HepG2 (cell line): Measurements from ENCODE around the gene MIDN. TPM values are rescaled to one million over a fixed set of nuclear protein-coding genes. Genes with fewer than 3 reads are reported as not detected.
A peak's percentile ranks its signal among the peaks of the same experiment; 100 is the strongest.

ENCODE experiments used
- CENPT ChIP-seq: sonication (generic); formaldehyde crosslinking; IDR thresholded peaks from 2 replicates; pipeline ENCODE4 v1.8.0; 2022; ENCODE audit warnings: low read depth, mild to moderate bottlenecking, moderate library complexity, missing genetic modification reagents
- ELF3 ChIP-seq: IDR thresholded peaks from 2 replicates; pipeline ENCODE4 v1.6.1; 2016; ENCODE audit warnings: missing genetic modification reagents, missing compliant biosample characterization
- ERF ChIP-seq: IDR thresholded peaks from 2 replicates; pipeline ENCODE4 v1.6.1; 2018; ENCODE audit warnings: missing biosample characterization, missing genetic modification reagents
- GTF3A ChIP-seq: sonication (generic); formaldehyde crosslinking; conservative IDR thresholded peaks from 2 replicates; pipeline ENCODE4 v1.4.0; 2020; ENCODE audit warnings: mild to moderate bottlenecking, missing genetic modification reagents
- HDAC1 ChIP-seq: sonication (generic); formaldehyde crosslinking; IDR thresholded peaks from 2 replicates; pipeline ENCODE4 v1.5.1; 2020; ENCODE audit warnings: mild to moderate bottlenecking, missing genetic modification reagents
- HDAC2 ChIP-seq: sonication (generic); formaldehyde crosslinking; IDR thresholded peaks from 2 replicates; pipeline ENCODE4 v1.4.0; 2020; ENCODE audit warnings: missing genetic modification reagents
- HHEX ChIP-seq: IDR thresholded peaks from 2 replicates; pipeline ENCODE4 v1.6.1; 2016; ENCODE audit warnings: control low read depth
- KDM1A ChIP-seq: IDR thresholded peaks from 2 replicates; pipeline ENCODE4 v1.6.1; 2016; ENCODE audit warnings: missing compliant biosample characterization
- KLF11 ChIP-seq: IDR thresholded peaks from 2 replicates; pipeline ENCODE4 v1.6.1; 2016; ENCODE audit warnings: missing compliant biosample characterization
- PAF1 ChIP-seq: IDR thresholded peaks from 2 replicates; pipeline ENCODE4 v1.6.1; 2016; ENCODE audit warnings: missing genetic modification reagents, missing compliant biosample characterization
- RBAK ChIP-seq: sonication (generic); formaldehyde crosslinking; IDR thresholded peaks from 2 replicates; pipeline ENCODE4 v1.5.1; 2020; ENCODE audit warnings: mild to moderate bottlenecking, missing genetic modification reagents
- REXO4 ChIP-seq: sonication (generic); formaldehyde crosslinking; IDR thresholded peaks from 2 replicates; pipeline ENCODE4 v1.8.0; 2022; ENCODE audit warnings: missing genetic modification reagents, mild to moderate bottlenecking, borderline replicate concordance
- TAF15 ChIP-seq: fragments of 200-400 bp; formaldehyde crosslinking; IDR thresholded peaks from one replicate; pipeline ENCODE4 v1.6.1; 2018; ENCODE audit warnings: mild to moderate bottlenecking, low read depth, low read length; ENCODE audit not compliant: poor library complexity, severe bottlenecking
- ZBTB1 ChIP-seq: sonication (generic); formaldehyde crosslinking; IDR thresholded peaks from 2 replicates; pipeline ENCODE4 v1.4.0; 2020; ENCODE audit warnings: missing genetic modification reagents, borderline replicate concordance
- ZBTB21 ChIP-seq: sonication (generic); formaldehyde crosslinking; IDR thresholded peaks from 2 replicates; pipeline ENCODE4 v1.4.0; 2020; ENCODE audit warnings: missing genetic modification reagents
- ZNF282 ChIP-seq: fragments of 450-650 bp; IDR thresholded peaks from 2 replicates; pipeline ENCODE4 v1.6.1; 2018; ENCODE audit not compliant: partially characterized antibody
- ZNF3 ChIP-seq: IDR thresholded peaks from 2 replicates; pipeline ENCODE4 v1.7.0; 2017; ENCODE audit warnings: inconsistent platforms
- ZNF350 ChIP-seq: sonication (generic); formaldehyde crosslinking; IDR thresholded peaks from 2 replicates; pipeline ENCODE4 v1.4.0; 2020; ENCODE audit warnings: mild to moderate bottlenecking, low read depth, missing genetic modification reagents, borderline replicate concordance
- ZNF431 ChIP-seq: sonication (generic); formaldehyde crosslinking; IDR thresholded peaks from 2 replicates; pipeline ENCODE4 v1.9.0; 2022; ENCODE audit warnings: missing genetic modification reagents, low read depth, mild to moderate bottlenecking, borderline replicate concordance
- ZNF496 ChIP-seq: sonication (generic); formaldehyde crosslinking; IDR thresholded peaks from 2 replicates; pipeline ENCODE4 v1.8.1; 2023; ENCODE audit warnings: mild to moderate bottlenecking, moderate library complexity, missing genetic modification reagents; ENCODE audit not compliant: insufficient replicate concordance
- polyA plus RNA-seq, 8 experiments: library from polyadenylated mRNA; depleted of rRNA in 3 of 8; stranded (reverse) in 7 of 8; unstranded in 1 of 8; fragments of >200 nt; fragmentation: Illumina TruSeq in 4 of 8; extraction: Trizol in 4 of 8; gene quantifications; 2 replicates each; pipeline versions ENCODE4 v1.2.1 to v1.2.3, GENCODE V29; 2011 to 2016; ENCODE audit warnings: low read depth in 4 of 8, missing spikeins in 1 of 8, mixed read lengths in 1 of 8; ENCODE audit not compliant: insufficient read depth in 1 of 8
- total RNA-seq, 5 experiments: library from RNA; depleted of rRNA; stranded (reverse); fragments of >200 nt; fragmentation: Illumina TruSeq; extraction: Trizol; gene quantifications; 2 replicates each; pipeline ENCODE4 v1.2.3, GENCODE V29; 2016; ENCODE audit warnings: low read depth in 1 of 5
- TF ChIP-seq, protein P1 (sequence below): sonication (generic); formaldehyde crosslinking; IDR thresholded peaks from 2 replicates; pipeline ENCODE4 v1.5.0; 2020; ENCODE audit warnings: missing genetic modification reagents
- TF ChIP-seq, protein P2 (sequence below): sonication (generic); formaldehyde crosslinking; IDR thresholded peaks from 2 replicates; pipeline ENCODE4 v1.5.0; 2020; ENCODE audit warnings: mild to moderate bottlenecking, missing genetic modification reagents, borderline replicate concordance
- TF ChIP-seq, protein P3 (sequence below): IDR thresholded peaks from 2 replicates; pipeline ENCODE4 v1.6.1; 2012; ENCODE audit warnings: inconsistent platforms
- TF ChIP-seq, protein P4 (sequence below): sonication (generic); formaldehyde crosslinking; IDR thresholded peaks from 2 replicates; pipeline ENCODE4 v1.8.0; 2022; ENCODE audit warnings: mild to moderate bottlenecking, missing genetic modification reagents
- TF ChIP-seq, protein P5 (sequence below): sonication (generic); formaldehyde crosslinking; IDR thresholded peaks from 2 replicates; pipeline ENCODE4 v1.4.0; 2020; ENCODE audit warnings: missing genetic modification reagents, borderline replicate concordance

MIDN gene
- total and polyA plus RNA-seq, 2 of the 13 experiments (the other 11 are each of a cell fraction or from before 2014, with no cell fraction given), result 8.4 to 18.0 TPM

DNA sequence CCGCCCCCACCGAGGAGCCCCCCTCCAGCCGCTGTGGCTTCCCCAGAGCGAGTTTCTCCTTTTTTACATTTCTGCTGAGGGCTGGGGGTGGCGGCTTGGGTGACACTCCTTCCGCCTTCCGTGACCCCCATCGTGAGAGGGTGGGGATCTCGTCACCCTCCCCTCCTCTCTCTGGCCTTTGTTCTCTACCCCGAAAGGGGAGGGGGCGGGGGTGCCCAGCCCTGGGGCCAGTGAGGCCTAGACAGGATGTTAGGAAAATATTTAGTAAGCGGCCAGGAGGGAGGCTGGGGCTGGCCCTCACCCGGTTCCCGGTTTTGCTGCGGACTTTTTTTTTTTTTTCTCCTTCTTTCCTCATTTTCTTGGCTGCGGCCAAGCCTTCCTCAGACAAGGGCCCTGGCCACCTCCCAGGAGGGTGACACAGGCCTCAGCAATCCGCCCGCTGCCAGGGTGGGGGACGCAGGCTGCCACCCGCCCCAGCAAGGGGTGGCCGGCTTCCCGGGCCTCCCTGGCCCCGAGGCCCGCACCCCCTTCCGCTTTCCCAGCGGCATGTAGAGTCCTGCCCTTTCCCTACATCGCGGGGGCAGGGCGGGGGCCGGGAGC is 3.9 kb downstream of the MIDN start (continued):
- no peak for TF ChIP-seq ZNF282
- TF ChIP-seq PAF1, result no peak
- peak; percentile 46; the same call in 1 of the 2 replicates for TF ChIP-seq HDAC1 (CRISPR knock-in tag)
- TF ChIP-seq, protein P1, sequence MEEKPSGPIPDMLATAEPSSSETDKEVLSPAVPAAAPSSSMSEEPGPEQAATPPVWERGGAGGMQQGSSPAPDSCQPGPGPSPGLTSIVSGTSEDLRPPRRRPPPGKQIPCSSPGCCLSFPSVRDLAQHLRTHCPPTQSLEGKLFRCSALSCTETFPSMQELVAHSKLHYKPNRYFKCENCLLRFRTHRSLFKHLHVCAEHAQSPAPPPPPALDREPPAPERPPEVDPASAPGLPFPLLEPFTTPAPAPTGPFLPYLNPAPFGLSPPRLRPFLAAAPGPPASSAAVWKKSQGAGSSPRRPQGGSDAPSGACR (CRISPR knock-in tag), result no peak; the same call in 1 of the 2 replicates
- 0 out of 2 replicates have a peak, but pooled peaks have one; percentile 13 for TF ChIP-seq ZNF431 (CRISPR knock-in tag)
- no peak for TF ChIP-seq KLF11
- no peak for TF ChIP-seq ZBTB21
- no peak for TF ChIP-seq ZNF496 (CRISPR knock-in tag)
- TF ChIP-seq, protein P2, sequence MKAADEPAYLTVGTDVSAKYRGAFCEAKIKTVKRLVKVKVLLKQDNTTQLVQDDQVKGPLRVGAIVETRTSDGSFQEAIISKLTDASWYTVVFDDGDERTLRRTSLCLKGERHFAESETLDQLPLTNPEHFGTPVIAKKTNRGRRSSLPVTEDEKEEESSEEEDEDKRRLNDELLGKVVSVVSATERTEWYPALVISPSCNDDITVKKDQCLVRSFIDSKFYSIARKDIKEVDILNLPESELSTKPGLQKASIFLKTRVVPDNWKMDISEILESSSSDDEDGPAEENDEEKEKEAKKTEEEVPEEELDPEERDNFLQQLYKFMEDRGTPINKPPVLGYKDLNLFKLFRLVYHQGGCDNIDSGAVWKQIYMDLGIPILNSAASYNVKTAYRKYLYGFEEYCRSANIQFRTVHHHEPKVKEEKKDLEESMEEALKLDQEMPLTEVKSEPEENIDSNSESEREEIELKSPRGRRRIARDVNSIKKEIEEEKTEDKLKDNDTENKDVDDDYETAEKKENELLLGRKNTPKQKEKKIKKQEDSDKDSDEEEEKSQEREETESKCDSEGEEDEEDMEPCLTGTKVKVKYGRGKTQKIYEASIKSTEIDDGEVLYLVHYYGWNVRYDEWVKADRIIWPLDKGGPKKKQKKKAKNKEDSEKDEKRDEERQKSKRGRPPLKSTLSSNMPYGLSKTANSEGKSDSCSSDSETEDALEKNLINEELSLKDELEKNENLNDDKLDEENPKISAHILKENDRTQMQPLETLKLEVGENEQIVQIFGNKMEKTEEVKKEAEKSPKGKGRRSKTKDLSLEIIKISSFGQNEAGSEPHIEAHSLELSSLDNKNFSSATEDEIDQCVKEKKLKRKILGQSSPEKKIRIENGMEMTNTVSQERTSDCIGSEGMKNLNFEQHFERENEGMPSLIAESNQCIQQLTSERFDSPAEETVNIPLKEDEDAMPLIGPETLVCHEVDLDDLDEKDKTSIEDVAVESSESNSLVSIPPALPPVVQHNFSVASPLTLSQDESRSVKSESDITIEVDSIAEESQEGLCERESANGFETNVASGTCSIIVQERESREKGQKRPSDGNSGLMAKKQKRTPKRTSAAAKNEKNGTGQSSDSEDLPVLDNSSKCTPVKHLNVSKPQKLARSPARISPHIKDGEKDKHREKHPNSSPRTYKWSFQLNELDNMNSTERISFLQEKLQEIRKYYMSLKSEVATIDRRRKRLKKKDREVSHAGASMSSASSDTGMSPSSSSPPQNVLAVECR (CRISPR knock-in tag), result peak; percentile 73; the same call in 1 of the 2 replicates
- no peak for TF ChIP-seq ZNF3 (CRISPR knock-in tag)
- TF ChIP-seq RBAK (CRISPR knock-in tag), result no peak
- TF ChIP-seq, protein P3, sequence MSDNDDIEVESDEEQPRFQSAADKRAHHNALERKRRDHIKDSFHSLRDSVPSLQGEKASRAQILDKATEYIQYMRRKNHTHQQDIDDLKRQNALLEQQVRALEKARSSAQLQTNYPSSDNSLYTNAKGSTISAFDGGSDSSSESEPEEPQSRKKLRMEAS, result no peak
- TF ChIP-seq GTF3A, result no peak
- TF ChIP-seq ERF, result no peak
- TF ChIP-seq HDAC2 (CRISPR knock-in tag), result peak; percentile 42; the same call in 1 of the 2 replicates
- TF ChIP-seq, protein P4, sequence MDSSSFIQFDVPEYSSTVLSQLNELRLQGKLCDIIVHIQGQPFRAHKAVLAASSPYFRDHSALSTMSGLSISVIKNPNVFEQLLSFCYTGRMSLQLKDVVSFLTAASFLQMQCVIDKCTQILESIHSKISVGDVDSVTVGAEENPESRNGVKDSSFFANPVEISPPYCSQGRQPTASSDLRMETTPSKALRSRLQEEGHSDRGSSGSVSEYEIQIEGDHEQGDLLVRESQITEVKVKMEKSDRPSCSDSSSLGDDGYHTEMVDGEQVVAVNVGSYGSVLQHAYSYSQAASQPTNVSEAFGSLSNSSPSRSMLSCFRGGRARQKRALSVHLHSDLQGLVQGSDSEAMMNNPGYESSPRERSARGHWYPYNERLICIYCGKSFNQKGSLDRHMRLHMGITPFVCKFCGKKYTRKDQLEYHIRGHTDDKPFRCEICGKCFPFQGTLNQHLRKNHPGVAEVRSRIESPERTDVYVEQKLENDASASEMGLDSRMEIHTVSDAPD, result no peak
- no peak for TF ChIP-seq CENPT (CRISPR knock-in tag)
- peak; percentile 73 for TF ChIP-seq TAF15
- no peak for TF ChIP-seq REXO4 (CRISPR knock-in tag)
- TF ChIP-seq ZBTB1 (CRISPR knock-in tag), result no peak
- TF ChIP-seq KDM1A (CRISPR knock-in tag), result no peak
- TF ChIP-seq ELF3 (CRISPR knock-in tag), result peak; percentile 65
- no peak for TF ChIP-seq ZNF350
- TF ChIP-seq, protein P5, sequence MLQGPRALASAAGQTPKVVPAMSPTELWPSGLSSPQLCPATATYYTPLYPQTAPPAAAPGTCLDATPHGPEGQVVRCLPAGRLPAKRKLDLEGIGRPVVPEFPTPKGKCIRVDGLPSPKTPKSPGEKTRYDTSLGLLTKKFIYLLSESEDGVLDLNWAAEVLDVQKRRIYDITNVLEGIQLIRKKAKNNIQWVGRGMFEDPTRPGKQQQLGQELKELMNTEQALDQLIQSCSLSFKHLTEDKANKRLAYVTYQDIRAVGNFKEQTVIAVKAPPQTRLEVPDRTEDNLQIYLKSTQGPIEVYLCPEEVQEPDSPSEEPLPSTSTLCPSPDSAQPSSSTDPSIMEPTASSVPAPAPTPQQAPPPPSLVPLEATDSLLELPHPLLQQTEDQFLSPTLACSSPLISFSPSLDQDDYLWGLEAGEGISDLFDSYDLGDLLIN, result no peak
- TF ChIP-seq HHEX (CRISPR knock-in tag), result no peak
